ENCODE results near the gene KRT73.
"Not testable (repeated sequence)": the region's sequence is repeated elsewhere in the genome, so short reads cannot be mapped to it uniquely, and the experiment has no call there.

Gene KRT73

GRCh38 chr12:52598966-52599365, 19.4 kb downstream of the KRT73 start:
- FAIRE-seq, result no peak

GRCh38 chr12:52594237-52594636, 24.1 kb downstream of the KRT73 start:
- FAIRE-seq, result not testable (repeated sequence)

GRCh38 chr12:52591521-52591920, 26.8 kb downstream of the KRT73 start:
- no peak for FAIRE-seq

GRCh38 chr12:52590021-52590420, 28.3 kb downstream of the KRT73 start:
- no peak for FAIRE-seq

- no peak for FAIRE-seq
Measured at GRCh38 chr12:52587563-52587962, 30.8 kb downstream of the KRT73 start.

GRCh38 chr12:52585946-52586345, 32.4 kb downstream of the KRT73 start:
- FAIRE-seq, result no peak

GRCh38 chr12:52585066-52585465, 33.3 kb downstream of the KRT73 start:
- no peak for FAIRE-seq

- FAIRE-seq, result no peak
Measured at GRCh38 chr12:52584156-52584682, 34.1 kb downstream of the KRT73 start.

GRCh38 chr12:52582971-52583456, 35.3 kb downstream of the KRT73 start:
- no peak for FAIRE-seq

GRCh38 chr12:52582486-52582885, 35.9 kb downstream of the KRT73 start:
- no peak for FAIRE-seq

- no peak for FAIRE-seq
Measured at GRCh38 chr12:52581481-52581880, 36.9 kb downstream of the KRT73 start.

- no peak for FAIRE-seq
Measured at GRCh38 chr12:52581066-52581465, 37.3 kb downstream of the KRT73 start.

- FAIRE-seq, result no peak
Measured at GRCh38 chr12:52580496-52580895, 37.9 kb downstream of the KRT73 start.

GRCh38 chr12:52579468-52580465, 38.6 kb downstream of the KRT73 start:
- no peak for FAIRE-seq

- FAIRE-seq, result no peak
Measured at GRCh38 chr12:52578469-52578868, 39.9 kb downstream of the KRT73 start.

- FAIRE-seq, result no peak
Measured at GRCh38 chr12:52577316-52577715, 41.0 kb downstream of the KRT73 start.

GRCh38 chr12:52575948-52576347, 42.4 kb downstream of the KRT73 start:
- no peak for FAIRE-seq

- FAIRE-seq, result no peak
Measured at GRCh38 chr12:52575256-52575655, 43.1 kb downstream of the KRT73 start.

- no peak for FAIRE-seq
Measured at GRCh38 chr12:52573743-52574142, 44.6 kb downstream of the KRT73 start, which contains the start of gene KRT74. Gene KRT74 (minus strand): TSS chr12:52573843. CDS start chr12:52573777, 66 bp downstream.

GRCh38 chr12:52573306-52573705, 45.1 kb downstream of the KRT73 start:
- no peak for FAIRE-seq

- no peak for FAIRE-seq
Measured at GRCh38 chr12:52570511-52570910, 47.8 kb downstream of the KRT73 start.

- FAIRE-seq, result no peak
Measured at GRCh38 chr12:52568111-52568510, 50.2 kb downstream of the KRT73 start.

- FAIRE-seq, result no peak
Measured at GRCh38 chr12:52566847-52567291, 51.5 kb downstream of the KRT73 start.

- no peak for FAIRE-seq
Measured at GRCh38 chr12:52564582-52564981, 53.8 kb downstream of the KRT73 start.
